IPS-NIHi7 (cell line): ENCODE measurements around the gene EDARADD.
"Not testable (repeated sequence)": the region's sequence is repeated elsewhere in the genome, so short reads cannot be mapped to it uniquely, and the experiment has no call there.

ENCODE experiments used
- DNase-seq: peaks from one replicate; pipeline ENCODE4 v3.0.0; 2012; ENCODE audit warnings: mixed read lengths; ENCODE audit errors: extremely low spot score

Gene EDARADD

GRCh38 chr1:236393681-236394481 lies at the start of gene EDARADD:
TSS of gene EDARADD (plus strand) at chr1:236394286. CDS start at chr1:236394445, 159 bp downstream.
- no peak for DNase-seq

DNA sequence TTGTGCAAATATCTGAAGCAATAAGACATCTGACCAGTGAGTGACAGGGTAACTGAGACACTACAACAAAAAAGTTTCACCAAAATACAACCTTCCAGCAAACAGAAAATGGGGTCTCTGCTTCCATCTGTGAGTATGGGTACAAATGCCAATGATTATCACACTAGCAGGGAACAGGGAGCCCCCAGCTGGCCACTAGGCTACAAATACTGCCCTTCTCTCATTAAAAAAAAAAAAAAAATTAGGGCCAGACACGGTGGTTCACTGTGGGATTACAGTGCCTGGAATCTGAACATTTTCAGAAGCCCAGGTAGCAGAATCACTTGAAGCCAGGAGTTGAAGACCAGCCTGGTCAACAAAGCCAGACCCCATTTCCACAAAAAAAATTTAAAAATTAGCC lies 48.4 kb upstream of the EDARADD start:
- peak; percentile 49 for DNase-seq

DNA sequence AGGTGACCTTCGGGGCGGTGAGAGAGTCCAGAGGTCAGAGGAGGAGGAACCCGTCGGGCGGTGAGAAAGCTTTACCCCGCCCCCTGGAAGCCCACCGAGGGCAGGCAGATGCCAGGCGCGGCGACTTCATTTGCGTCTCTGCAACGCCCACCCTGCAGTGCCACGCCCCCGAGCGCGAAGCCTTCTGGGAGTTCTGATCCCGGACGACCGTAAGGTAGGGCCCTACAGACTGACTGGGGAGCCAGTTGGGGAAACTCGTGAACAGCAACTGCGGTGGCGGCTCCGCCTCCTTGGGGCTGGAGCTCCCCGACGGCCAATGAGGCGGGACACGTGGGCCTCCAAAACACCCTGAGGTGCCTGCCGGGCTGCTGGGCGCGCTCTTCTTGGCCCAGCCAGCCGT lies 46.0 kb upstream of the EDARADD start:
- DNase-seq: no peak

GRCh38 chr1:236350308-236350707 lies 43.8 kb upstream of the EDARADD start:
- DNase-seq: no peak

GRCh38 chr1:236351875-236352573 lies 42.1 kb upstream of the EDARADD start:
- no peak for DNase-seq

GRCh38 chr1:236352747-236353146 lies 41.3 kb upstream of the EDARADD start:
- DNase-seq: not testable (repeated sequence)

DNA sequence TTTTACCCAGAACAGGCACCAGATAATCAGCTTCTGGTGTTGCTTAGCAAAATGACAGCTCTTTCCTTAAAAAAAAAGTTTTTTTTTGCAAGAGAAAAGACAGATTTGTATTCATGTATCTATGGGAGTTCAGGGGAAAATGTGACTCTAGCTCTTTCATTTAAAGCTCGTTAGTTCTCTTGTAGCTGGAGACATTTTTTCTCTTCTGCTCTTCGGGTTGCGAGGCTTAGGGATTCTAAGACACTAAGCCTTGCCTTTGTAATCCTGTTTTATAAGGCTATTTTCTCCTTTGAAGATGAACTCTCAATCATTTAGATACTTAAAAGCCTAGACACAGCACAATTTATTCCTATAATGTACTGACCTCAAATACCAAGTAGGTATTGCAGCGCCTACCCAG lies 40.3 kb upstream of the EDARADD start:
- DNase-seq: no peak

GRCh38 chr1:236354330-236355147 lies 39.5 kb upstream of the EDARADD start:
- no peak for DNase-seq

- no peak for DNase-seq
Observed at GRCh38 chr1:236356141-236356540, 37.9 kb upstream of the EDARADD start.

DNA sequence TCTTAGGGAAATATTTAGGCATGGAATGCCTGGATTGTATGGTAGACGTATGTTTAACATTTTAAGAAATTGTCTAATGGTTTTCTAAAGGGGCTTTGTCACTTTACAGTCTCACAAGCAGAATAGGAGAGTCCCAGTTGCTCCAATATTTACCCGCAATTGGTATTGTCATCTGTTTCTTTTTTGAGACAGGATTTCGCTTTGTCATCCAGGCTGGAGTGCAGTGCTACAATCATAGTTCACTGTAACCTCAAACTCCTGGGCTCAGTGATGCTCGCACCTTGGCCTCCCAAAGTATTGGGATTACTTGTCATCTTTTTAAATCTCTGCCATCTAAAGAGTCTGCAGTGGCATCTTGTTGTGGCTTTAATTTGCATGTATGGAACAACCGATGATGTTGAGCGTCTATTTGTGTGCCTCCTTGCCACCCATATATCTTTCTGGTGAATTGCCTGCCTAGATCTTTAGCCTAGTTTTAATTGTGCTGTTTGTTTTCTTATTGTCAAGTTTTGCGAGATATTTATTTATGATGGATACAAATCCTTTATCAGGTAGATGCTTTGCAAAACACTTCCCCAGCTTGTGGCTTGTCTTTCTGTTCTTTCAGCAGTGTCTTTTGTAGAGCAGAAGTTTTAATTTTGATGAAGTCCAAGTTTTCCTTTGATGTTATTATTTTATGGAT lies 32.0 kb upstream of the EDARADD start:
- DNase-seq: no peak

DNA sequence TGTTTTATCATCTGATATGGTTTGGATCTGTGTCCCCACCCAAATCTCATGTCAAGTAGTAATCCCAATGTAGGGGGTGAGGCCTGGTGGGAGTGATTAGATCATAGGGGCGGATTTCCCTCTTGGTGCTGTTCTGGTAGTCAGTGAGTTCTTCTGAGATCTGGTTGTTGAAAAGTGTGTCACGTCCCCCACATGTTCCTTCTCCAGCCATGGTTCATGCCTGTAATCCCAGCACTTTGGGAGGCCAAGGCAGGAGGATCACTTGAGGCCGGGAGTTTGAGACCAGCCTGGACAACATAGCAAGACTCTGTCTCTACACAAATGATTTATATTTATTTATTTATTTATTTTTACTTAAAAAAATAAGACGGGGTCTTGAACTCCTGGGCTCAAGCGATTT lies 30.8 kb upstream of the EDARADD start:
- DNase-seq: no peak

- no peak for DNase-seq
Observed at GRCh38 chr1:236365999-236366570, 28.0 kb upstream of the EDARADD start.

DNA sequence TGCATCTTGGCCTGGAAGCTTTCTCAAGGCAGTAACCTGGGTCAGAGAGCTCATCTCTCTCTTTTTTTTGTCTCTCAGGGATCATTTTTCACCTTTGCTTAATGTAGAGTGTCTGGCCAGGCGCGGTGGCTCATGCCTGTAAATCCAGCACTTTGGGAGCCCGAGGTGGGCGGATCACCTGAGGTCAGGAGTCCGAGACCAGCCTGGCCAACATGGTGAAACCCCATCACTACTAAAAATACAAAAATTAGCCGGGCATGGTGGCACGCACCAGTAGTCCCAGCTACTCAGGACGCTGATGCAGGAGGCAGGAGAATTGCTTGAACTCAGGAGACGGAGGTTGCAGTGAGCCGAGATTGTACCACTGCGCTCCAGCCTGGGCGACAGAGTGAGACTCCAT lies 27.4 kb upstream of the EDARADD start:
- DNase-seq: not testable (repeated sequence)

- DNase-seq: no peak
Observed at GRCh38 chr1:236370420-236370819, 23.7 kb upstream of the EDARADD start.

DNA sequence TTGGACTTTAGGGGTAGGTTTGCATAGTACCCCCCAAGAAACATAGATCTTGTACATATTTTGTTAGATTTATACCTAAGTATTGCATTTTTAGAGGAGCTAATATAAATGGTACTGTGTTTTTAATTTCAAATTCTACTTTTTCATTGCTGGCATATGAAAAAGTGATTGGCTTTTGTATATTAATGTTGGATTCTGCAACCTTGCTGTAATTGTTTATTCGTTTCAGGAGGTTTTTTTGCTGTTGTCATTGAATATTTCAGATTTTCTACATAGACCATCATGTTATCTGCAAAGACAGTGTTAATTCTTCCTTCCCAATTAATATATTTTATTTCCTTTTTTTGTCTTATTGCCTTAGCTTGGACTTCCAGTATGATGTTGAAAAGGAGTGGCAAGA lies 23.0 kb upstream of the EDARADD start:
- no peak for DNase-seq

DNA sequence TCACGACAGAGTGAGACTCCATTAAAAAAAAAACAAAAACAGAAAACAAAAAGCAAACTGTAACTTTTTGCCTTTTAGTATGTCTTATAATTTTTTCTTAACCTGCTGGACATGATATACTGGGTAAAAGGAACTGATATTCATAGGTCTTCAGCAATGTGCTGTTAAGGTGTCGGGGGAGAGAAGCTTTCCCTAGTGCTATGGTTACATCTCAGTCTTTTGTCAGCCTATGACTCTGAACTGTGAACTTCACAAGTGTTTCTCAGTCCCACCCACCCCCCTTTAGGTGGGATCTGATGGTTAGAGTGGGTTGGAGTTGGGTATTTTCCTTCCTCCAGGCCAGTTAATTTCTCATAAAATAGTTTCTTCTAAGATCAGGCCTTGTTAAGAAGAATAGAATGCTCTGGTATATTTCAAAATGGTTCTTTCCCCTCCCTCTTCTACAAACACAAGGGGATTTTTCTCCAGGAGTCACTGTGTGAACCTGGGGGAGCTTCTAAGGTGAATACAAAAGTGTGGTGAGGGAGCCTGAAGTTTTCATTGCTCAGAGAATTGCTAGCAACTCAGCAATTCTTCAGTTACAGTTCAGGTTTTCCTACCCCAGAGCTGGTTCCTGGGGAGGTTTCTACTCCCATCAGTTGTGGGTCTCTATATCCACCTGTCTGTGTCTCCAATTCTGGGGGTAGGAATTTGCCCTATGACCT lies 16.1 kb upstream of the EDARADD start:
- DNase-seq: no peak

- no peak for DNase-seq
Observed at GRCh38 chr1:236381565-236382158, 12.4 kb upstream of the EDARADD start.

- DNase-seq: no peak
Observed at GRCh38 chr1:236388332-236388731, 5.8 kb upstream of the EDARADD start.

GRCh38 chr1:236389253-236389652 lies 4.8 kb upstream of the EDARADD start:
- no peak for DNase-seq

DNA sequence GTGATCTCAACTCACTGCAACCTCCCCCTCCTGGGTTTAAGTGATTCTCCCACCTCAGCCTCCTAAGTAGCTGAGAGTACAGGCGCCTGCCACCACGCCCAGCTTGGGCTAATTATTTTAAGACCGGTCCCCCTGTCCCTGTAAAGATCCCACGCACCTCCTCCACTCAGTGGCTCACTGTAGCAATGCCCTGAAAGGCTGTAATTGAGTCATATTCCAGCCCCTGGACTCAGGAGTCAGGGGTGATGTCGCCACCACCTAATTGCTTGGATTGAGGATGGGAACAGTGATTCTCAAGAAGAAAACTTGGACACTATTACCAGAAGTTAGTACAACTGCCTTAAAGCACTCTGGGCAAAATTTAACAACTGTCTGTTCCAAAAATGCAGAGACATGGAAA lies 3.1 kb upstream of the EDARADD start:
- DNase-seq: no peak
